Upper lobe of left lung (tissue), 4 donors: ENCODE data around the gene SPEF1.

Experiments used
- POLR2AphosphoS5 ChIP-seq, 2 donors: sonication (generic); formaldehyde crosslinking; IDR thresholded peaks; one replicate each; pipeline ENCODE4 v1.5.1; 2017; ENCODE audit warnings: antibody characterized with exemption in 2 of 2
- TF ChIP-seq, protein P1 (sequence below), 6 experiments: fragments of 450-650 bp in 4 of 6; fragments of 200-600 bp in 2 of 6; sonication (generic) in 2 of 6; IDR thresholded peaks; one replicate each; pipeline ENCODE4 v1.5.1; 2016 to 2019; ENCODE audit warnings: antibody characterized with exemption in 6 of 6

DNA sequence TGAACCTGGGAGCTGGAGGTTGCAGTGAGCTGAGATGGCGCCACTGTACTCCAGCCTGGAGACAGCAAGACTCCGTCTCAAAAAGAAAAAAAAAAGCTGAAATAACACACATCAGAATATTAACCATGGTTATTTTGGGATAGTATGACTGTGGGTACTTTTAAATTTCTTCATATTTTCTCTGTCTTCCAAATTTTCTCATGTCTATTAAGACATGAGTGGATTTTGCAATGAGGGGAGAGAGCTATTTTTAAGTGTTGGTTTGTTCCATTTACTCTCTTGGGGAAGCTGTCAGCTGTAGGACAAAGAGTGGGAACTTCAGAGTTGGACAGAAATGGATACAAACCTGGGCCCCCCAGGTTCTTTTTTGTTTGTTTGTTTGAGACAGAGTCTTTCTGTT, 24.0 kb downstream of the SPEF1 start:
- TF ChIP-seq, protein P1, sequence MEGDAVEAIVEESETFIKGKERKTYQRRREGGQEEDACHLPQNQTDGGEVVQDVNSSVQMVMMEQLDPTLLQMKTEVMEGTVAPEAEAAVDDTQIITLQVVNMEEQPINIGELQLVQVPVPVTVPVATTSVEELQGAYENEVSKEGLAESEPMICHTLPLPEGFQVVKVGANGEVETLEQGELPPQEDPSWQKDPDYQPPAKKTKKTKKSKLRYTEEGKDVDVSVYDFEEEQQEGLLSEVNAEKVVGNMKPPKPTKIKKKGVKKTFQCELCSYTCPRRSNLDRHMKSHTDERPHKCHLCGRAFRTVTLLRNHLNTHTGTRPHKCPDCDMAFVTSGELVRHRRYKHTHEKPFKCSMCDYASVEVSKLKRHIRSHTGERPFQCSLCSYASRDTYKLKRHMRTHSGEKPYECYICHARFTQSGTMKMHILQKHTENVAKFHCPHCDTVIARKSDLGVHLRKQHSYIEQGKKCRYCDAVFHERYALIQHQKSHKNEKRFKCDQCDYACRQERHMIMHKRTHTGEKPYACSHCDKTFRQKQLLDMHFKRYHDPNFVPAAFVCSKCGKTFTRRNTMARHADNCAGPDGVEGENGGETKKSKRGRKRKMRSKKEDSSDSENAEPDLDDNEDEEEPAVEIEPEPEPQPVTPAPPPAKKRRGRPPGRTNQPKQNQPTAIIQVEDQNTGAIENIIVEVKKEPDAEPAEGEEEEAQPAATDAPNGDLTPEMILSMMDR (IDR thresholded peaks at IDR 0.05), result no peak
- TF ChIP-seq POLR2AphosphoS5 (IDR thresholded peaks at IDR 0.05), result no peak
